Astrocyte of the spinal cord (primary cell): ENCODE measurements around the gene TFDP1.

Experiments used
- DNase-seq: peaks from one replicate; pipeline ENCODE4 v3.0.0; 2011; ENCODE audit warnings: low read depth, low spot score
- H3K4me3 ChIP-seq: 2 replicates; pipeline ENCODE4 v1.5.1; 2011; ENCODE audit warnings: low read depth, mild to moderate bottlenecking, low read length, moderate library complexity
- CTCF ChIP-seq: IDR thresholded peaks from 2 replicates; pipeline ENCODE4 v1.5.1; 2012; ENCODE audit warnings: low read depth, mild to moderate bottlenecking, low read length, inconsistent platforms
- in situ Hi-C: cut with HindIII; loops from 2 replicates; pipeline ENCODE4 v1.10.0; 2017; ENCODE audit warnings: low sequenced_read_pairs

Gene TFDP1

GRCh38 chr13:113607889-113608635 is 23.5 kb downstream of the TFDP1 start:
- DNase-seq: no peak
- TF ChIP-seq CTCF: no peak
- no peak overlapping the region for H3K4me3 ChIP-seq
- in situ Hi-C loops: no loop called here

GRCh38 chr13:113608967-113609533 is 24.5 kb downstream of the TFDP1 start:
- no peak overlapping the region for H3K4me3 ChIP-seq
- no peak for TF ChIP-seq CTCF
- in situ Hi-C loops: no loop called here
- no peak for DNase-seq

GRCh38 chr13:113609616-113610015 is 25.1 kb downstream of the TFDP1 start:
- TF ChIP-seq CTCF: no peak
- in situ Hi-C loops: no loop called here
- H3K4me3 ChIP-seq: no peak overlapping the region
- no peak for DNase-seq

- in situ Hi-C loops: no loop called here
Observed at GRCh38 chr13:113610266-113610665, 25.7 kb downstream of the TFDP1 start.

GRCh38 chr13:113611996-113612395 is 27.4 kb downstream of the TFDP1 start:
- DNase-seq: no peak
- no peak overlapping the region for H3K4me3 ChIP-seq
- in situ Hi-C loops: no loop called here
- no peak for TF ChIP-seq CTCF

More at GRCh38 chr13:113610266-113610665, 25.7 kb downstream of the TFDP1 start:
- no peak for TF ChIP-seq CTCF
- H3K4me3 ChIP-seq: no peak overlapping the region
- no peak for DNase-seq

GRCh38 chr13:113612607-113613006 is 28.1 kb downstream of the TFDP1 start:
- in situ Hi-C loops: no loop called here
- no peak for TF ChIP-seq CTCF
- H3K4me3 ChIP-seq: no peak overlapping the region
- DNase-seq: no peak
